Hematopoietic multipotent progenitor cell treated with erythropoietin and hydrocortisone succinate and interleukin-3 and kit ligand, for 4 days (in vitro differentiated cells): ENCODE results near the gene ELOVL1.

Experiments used
- DNase-seq: peaks from one replicate; pipeline ENCODE4 v3.0.0-alpha.2; 2015

ELOVL1 gene

GRCh38 chr1:43352881-43353280, 14.9 kb downstream of the ELOVL1 start:
- DNase-seq: no peak

GRCh38 chr1:43352351-43352705, 15.5 kb downstream of the ELOVL1 start:
- no peak for DNase-seq

DNA sequence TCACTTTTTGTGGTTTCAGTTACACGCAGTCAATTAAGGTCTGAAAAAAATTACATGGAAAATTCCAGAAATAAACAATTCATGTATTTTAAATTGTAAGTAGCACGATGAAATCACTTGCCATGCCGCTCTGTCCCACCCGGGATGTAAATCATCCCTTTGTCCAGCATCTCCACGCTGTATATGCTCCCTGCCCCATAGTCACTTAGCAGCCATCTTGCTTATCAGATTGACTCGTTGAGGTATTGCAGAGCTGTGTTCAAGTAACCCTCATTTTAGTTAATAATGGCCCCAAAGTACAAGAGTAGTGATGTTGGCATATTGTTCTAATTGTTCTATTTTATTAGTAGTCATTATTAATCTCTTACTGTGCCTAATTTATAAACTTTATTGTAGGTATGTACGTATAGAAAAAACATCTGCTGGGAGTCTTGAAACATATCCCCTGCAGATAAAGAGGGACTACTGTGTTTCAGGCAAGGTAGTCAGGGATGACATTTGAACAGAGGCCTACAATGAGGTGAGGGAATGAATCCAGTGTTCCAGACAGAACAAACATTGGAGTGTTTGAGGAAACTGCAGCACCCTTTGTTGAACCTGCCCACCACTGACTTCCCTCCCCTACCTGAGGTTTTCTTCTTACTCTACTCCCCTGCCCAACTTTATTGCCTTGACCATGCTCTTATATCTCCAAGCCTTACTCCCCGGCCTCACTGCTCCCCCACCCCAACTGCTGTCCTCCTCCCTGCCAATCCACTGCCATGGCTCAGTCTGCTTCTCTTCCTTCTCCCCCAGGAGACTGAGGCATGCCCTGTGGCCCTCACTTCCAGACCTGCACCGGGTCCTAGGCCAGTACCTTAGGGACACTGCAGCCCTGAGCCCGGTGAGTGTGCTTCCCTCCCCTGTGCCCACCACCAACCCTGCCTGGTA, 16.1 kb downstream of the ELOVL1 start:
- no peak for DNase-seq

- DNase-seq: no peak
These were observed 16.8 kb downstream of the ELOVL1 start for GRCh38 chr1:43350976-43351375.

DNA sequence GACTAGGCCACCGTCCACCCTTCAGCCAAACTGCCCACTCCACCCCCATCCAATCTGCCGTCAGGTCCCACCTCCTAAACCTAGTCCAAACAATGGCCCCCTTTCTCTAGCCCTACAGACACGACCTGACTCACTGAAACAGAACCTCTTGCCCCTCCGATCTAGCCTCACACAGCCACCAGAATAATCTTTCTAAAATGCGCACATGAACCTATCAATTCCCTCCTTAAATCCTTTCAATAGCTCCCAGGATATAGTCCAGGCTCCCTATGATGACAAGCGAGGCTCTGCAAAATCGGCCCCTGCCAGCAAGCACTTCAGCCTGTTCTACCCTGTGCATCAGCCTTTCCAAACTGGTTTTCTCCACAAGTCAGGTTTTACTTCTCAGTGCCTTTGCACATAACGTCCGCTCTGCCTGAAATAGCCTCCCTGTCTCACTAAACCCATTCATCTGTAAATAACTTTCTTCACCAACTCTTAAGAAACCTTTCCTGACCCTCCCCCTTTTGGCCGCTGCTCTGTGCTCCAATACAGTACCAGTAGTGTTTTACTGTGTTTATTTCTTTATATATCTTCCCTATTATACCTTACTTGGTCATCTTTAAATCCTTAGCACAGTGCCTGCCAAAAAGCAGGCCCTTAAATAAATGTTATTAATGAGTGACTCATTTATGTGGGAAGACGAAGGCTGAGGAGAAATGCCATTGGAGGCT, 18.1 kb downstream of the ELOVL1 start:
- no peak for DNase-seq

DNA sequence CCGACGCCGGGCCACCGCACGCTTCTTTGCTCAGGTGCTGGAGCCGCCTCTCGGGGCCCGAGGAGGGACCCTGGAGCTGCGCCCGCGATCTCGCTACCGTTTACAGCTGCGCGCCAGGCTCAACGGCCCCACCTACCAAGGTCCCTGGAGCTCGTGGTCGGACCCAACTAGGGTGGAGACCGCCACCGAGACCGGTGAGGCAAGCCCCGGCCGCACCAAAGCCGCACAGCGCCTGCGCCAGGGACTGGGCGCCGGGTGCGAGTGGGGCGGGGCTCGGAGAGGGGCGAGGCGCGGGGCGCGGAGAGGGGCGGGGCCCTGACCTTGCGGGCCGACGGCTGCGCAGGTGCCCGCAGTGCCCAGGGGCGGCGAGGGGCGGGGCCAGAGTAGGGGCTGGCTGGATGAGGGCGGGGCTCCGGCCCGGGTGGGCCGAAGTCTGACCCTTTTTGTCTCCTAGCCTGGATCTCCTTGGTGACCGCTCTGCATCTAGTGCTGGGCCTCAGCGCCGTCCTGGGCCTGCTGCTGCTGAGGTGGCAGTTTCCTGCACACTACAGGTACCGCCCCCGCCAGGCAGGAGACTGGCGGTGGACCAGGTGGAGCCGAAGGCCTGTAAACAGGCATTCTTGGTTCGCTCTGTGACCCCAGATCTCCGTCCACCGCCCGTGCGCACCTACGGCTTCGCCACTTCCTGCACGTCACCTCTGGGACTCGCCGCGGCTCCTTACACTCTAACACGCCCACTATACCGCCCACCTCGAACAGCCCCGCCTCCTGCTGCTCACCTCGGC, 18.8 kb downstream of the ELOVL1 start:
- no peak for DNase-seq

DNA sequence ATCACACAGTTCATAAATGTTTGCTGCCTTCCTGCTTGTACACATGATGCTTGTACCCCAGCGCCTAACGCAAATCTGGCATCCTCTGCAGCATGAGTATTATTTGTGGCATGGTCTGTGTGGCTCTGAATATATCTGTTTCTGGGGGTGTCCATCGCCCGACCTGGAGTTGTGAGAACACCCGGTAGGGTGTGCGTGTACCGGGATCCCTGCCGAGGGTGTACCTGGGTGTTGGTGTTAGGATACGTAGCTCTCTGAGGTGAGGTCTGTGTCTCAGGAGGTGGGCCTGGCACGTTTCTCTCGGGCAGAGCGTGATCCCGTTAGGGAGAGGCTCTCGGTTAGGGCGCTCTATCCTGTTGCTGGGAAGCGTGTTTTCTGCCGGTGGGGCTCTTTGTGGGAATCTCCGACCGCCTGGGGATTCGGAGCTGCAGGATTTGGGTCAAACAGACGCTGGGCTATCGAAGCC, 19.4 kb downstream of the ELOVL1 start:
- no peak for DNase-seq

DNA sequence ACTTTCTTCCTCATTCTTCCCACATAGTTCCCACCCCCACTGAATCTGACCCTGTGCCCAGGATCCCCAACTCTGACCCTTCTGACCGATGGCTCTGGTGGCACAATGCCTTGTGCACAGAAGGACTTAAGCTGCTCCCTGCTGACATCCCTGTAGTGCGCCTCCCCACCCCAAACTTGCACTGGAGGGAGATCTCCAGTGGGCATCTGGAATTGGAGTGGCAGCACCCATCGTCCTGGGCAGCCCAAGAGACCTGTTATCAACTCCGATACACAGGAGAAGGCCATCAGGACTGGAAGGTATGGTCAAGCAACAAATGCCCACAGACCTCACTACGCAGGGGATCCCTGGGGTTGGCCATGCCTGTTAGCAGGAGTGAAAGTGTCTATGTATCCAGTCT, 21.2 kb downstream of the ELOVL1 start:
- DNase-seq: no peak

DNA sequence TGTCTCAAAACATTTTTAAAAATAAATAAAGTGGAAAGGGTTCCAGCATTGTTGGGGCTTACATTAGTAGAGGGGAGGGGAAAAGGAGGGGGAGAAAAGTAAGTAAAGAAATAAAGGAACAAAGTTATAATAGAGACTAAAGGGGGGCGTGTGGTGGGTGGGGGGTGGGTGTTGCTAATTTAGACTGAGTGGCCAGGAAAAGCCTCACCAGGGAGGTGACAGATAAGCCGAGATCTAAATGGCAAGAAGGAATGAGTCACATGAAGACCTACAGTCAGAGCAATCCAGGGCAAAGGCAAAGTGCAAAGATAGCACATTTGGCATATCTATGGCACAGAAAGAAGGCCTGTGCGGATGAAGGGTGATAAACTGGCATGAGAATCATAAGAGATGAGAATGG, 22.7 kb downstream of the ELOVL1 start:
- peak; percentile 94 for DNase-seq

GRCh38 chr1:43344267-43344850, 23.5 kb downstream of the ELOVL1 start:
- DNase-seq: peak; percentile 79

DNA sequence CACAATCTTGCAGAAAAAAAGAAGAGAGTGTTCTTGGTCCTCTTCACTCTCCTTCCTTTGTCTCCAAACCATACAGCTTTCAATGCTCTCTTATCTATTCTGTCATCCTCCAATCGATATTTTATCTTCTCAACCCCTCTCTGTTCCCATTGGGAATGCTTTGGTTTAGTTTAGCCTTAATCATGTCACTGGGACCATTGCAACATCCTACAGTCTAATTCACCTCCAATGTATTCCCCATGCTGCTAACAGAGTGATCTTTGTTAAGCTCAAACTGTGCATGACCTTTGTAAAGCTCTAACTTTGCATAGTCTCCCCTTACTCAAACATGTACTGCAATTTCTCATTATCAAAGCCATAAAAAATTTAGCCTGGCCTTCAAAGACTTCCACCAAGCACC, 27.3 kb downstream of the ELOVL1 start:
- DNase-seq: no peak

GRCh38 chr1:43339584-43340232, 28.1 kb downstream of the ELOVL1 start:
- DNase-seq: no peak

DNA sequence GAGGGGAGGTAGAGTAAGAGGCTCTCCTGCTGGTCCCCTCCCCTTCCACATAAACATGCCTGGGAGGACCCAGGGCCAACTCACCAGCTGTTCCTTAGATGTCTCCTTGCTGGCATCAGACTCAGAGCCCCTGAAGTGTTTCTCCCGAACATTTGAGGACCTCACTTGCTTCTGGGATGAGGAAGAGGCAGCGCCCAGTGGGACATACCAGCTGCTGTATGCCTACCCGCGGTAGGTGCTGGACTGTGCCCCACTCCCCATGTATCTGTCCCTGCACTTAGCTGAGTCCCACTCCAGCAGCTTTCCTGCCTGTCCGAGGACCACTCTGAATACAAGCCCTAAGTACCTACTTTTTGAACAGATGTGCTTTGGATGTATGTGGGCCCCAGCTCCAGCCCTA, 29.8 kb downstream of the ELOVL1 start:
- DNase-seq: no peak

DNA sequence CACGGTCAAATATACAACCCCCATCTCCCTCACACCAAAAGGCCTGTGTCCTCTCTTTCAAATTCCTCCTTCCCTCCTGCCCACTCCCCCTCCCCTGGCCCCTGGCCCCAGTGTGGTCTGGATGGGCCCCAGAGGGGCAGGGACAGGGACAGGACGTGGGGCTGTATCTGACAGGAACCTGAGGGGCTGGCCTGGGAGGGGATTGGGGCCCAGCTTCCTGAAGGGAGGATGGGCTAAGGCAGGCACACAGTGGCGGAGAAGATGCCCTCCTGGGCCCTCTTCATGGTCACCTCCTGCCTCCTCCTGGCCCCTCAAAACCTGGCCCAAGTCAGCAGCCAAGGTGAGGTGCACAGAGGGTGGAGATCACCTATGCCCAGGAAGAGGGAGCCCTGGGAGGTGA, 30.2 kb downstream of the ELOVL1 start, which contains the start of gene MPL:
Gene MPL (plus strand): TSS at position 231 of the 400 bp plus-strand sequence. CDS start 31 bp downstream, at position 262.
- DNase-seq: peak; percentile 50

- peak; percentile 19 for DNase-seq
These were observed 33.2 kb downstream of the ELOVL1 start for GRCh38 chr1:43334453-43335205.

GRCh38 chr1:43331688-43332087, 36.1 kb downstream of the ELOVL1 start:
- no peak for DNase-seq

- peak; percentile 96 for DNase-seq
These were observed 37.6 kb downstream of the ELOVL1 start for GRCh38 chr1:43329995-43330751.

DNA sequence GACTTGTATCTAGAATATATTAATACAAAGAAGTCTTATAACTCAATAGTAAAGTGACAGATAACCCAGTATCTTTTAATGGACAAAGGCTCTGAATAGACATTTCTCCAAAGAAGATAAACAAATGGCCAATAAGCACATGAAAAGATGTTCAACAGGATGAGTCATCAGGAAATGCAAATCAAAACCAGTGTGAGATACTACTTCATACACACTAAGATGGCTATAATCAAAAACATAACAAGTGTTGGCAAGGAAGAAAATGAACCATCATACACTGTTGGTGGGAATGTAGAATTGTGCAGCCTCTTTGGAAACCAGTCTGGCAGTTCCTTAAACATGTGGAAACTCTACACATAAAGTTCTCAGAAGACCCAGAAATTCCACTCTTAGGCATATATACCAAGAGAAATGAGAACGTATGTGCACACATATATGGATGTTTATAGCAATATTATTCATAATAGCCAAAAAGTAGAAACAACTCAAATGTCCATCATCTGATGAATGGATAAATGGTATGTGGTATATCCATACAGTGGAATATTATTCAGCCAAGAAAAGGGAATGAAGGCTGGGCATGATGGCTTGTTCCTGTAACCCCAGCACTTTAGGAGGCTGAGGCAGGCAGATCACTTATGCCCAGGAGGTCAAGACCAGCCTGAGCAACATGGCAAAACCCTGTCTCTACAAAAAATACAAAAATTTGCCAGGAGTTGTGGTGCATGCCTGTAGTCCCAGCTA, 40.1 kb downstream of the ELOVL1 start:
- no peak for DNase-seq

DNA sequence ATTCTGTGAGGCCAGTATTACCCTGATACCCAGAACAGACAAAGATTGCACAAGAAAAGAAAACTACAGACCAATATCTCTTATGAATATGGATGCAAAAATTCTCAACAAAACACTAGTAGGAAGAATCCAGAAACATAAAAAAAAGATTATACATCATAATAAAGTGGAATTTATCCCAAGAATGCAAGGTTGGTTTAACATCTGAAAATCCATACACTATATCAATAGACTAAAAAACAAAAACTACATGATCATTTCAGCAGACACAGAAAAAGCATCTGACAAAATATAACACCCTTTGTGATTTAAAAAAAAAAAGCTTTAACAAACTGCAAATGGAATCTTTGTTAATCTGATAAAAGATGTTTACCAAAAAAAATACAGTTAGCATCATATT, 42.4 kb downstream of the ELOVL1 start:
- DNase-seq: no peak

- no peak for DNase-seq
These were observed 43.0 kb downstream of the ELOVL1 start for GRCh38 chr1:43324810-43325209.
